ENCODE results near the gene MLLT3.

MLLT3 gene

GRCh38 chr9:20303066-20303465 is 319.2 kb downstream of the MLLT3 start:
- no peak for DNase-seq (ENCODE audit: low read depth)

- no peak for DNase-seq (ENCODE audit: low read depth)
Measured at GRCh38 chr9:20302197-20302596, 320.1 kb downstream of the MLLT3 start.

- no peak for DNase-seq (ENCODE audit: low read depth)
Measured at GRCh38 chr9:20300430-20301115, 321.7 kb downstream of the MLLT3 start.

GRCh38 chr9:20297646-20298084 is 324.6 kb downstream of the MLLT3 start:
- peak; percentile 91 for DNase-seq (ENCODE audit: low read depth)

- DNase-seq (ENCODE audit: low read depth), result no peak
Measured at GRCh38 chr9:20295555-20295954, 326.7 kb downstream of the MLLT3 start.

- DNase-seq (ENCODE audit: low read depth), result no peak
Measured at GRCh38 chr9:20294046-20294750, 328.1 kb downstream of the MLLT3 start.

- DNase-seq (ENCODE audit: low read depth), result peak; percentile 44
Measured at GRCh38 chr9:20292002-20292401, 330.3 kb downstream of the MLLT3 start.
